ENCODE results near the gene TRIM65.

The TRIM65 gene

GRCh38 chr17:75904749-75905521 lies 8.2 kb upstream of the TRIM65 start, which contains the start of gene MRPL38:
MRPL38 (minus strand) TSS chr17:75904884; CDS start chr17:75904875, 9 bp downstream.
- H3K27ac ChIP-seq (ENCODE audit: low read depth, low read length): peak within 1 kb of the TSS; percentile 64; the same call in 1 of the 2 replicates
- peak within 1 kb of the TSS; percentile 81 for H3K4me3 ChIP-seq (ENCODE audit: low read depth, low read length)
- H3K36me3 ChIP-seq (ENCODE audit: control insufficient read depth, insufficient read depth, low read length): peaks cover 33% of the 10 kb centered on the region
- no peaks in the 10 kb centered on the region for H3K4me1 ChIP-seq (ENCODE audit: control insufficient read depth, insufficient read depth, low read length)
- no peaks in the 10 kb centered on the region for H3K27me3 ChIP-seq (ENCODE audit: control insufficient read depth, insufficient read depth, low read length)
- peak within 1 kb of the TSS; percentile 92 for H3K9ac ChIP-seq (ENCODE audit: low read length)
- H3K9me3 ChIP-seq (ENCODE audit: control insufficient read depth, insufficient read depth, low read depth, low read length): no peaks in the 10 kb centered on the region

DNA sequence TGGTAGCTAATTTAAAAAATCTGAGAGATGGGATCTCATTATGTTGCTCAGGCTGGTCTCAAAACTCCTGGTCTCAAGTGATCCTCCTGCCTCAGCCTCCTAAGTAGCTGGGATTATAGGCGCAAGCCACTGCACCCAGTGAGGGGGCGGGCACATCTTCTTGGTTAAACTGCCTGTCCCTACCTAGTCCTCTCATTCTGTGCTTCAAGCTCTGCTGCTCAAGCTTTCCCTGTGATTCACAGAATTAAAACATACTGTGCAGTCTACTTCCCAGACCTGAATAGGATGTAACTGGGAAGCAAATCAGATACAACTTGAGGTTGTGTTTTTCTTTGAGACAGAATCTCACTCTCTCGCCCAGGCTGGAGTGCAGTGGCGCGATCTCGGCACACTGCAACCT lies 5.7 kb upstream of the TRIM65 start:
- no peaks in the 10 kb centered on the region for H3K27me3 ChIP-seq (ENCODE audit: control insufficient read depth, insufficient read depth, low read length)
- no peak overlapping the region for H3K9ac ChIP-seq (ENCODE audit: low read length)
- H3K36me3 ChIP-seq (ENCODE audit: control insufficient read depth, insufficient read depth, low read length): peaks cover 46% of the 10 kb centered on the region
- H3K4me1 ChIP-seq (ENCODE audit: control insufficient read depth, insufficient read depth, low read length): peaks cover 5% of the 10 kb centered on the region
- H3K27ac ChIP-seq (ENCODE audit: low read depth, low read length): no peak overlapping the region
- H3K9me3 ChIP-seq (ENCODE audit: control insufficient read depth, insufficient read depth, low read depth, low read length): no peaks in the 10 kb centered on the region
- H3K4me3 ChIP-seq (ENCODE audit: low read depth, low read length): no peak overlapping the region

DNA sequence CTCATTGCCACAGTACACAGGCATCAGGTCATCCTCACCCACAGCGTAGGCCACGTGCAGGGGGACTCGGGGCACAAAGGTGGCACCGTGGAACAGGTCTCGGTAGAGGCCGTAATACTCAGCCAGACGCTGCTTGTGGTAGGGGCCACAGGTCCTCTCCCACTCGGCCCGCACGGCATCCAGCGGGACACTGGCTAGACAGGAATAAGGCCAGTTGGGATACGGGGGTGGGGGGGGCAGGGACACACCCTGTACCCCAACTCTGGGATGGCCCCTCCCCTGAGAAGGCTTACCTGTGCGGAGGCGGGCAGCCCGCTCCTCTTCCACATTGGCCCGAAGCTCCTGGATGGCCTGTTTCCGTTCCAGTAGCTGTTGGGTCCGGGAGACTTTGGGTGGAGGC lies 5.0 kb upstream of the TRIM65 start:
- H3K36me3 ChIP-seq (ENCODE audit: control insufficient read depth, insufficient read depth, low read length): peaks cover 46% of the 10 kb centered on the region
- no peak overlapping the region for H3K4me3 ChIP-seq (ENCODE audit: low read depth, low read length)
- no peak overlapping the region for H3K9ac ChIP-seq (ENCODE audit: low read length)

GRCh38 chr17:75900691-75901533 lies 4.2 kb upstream of the TRIM65 start:
- Histone ChIP-seq H3K36me3 (ENCODE audit: control insufficient read depth, insufficient read depth, low read length) (peaks cover 46% of the 10 kb centered on the region), H3K9me3 (ENCODE audit: control insufficient read depth, insufficient read depth, low read depth, low read length) (no peaks in the 10 kb centered on the region), H3K27me3 (ENCODE audit: control insufficient read depth, insufficient read depth, low read length) (no peaks in the 10 kb centered on the region), H3K4me3 (ENCODE audit: low read depth, low read length) (no peak overlapping the region), H3K9ac (ENCODE audit: low read length) (no peak overlapping the region), H3K27ac (ENCODE audit: low read depth, low read length) (no peak overlapping the region), H3K4me1 (ENCODE audit: control insufficient read depth, insufficient read depth, low read length) (peaks cover 10% of the 10 kb centered on the region)

More for the DNA sequence above, 5.0 kb upstream of the TRIM65 start:
- no peaks in the 10 kb centered on the region for H3K9me3 ChIP-seq (ENCODE audit: control insufficient read depth, insufficient read depth, low read depth, low read length)
- H3K27ac ChIP-seq (ENCODE audit: low read depth, low read length): no peak overlapping the region
- peaks cover 10% of the 10 kb centered on the region for H3K4me1 ChIP-seq (ENCODE audit: control insufficient read depth, insufficient read depth, low read length)
- no peaks in the 10 kb centered on the region for H3K27me3 ChIP-seq (ENCODE audit: control insufficient read depth, insufficient read depth, low read length)

DNA sequence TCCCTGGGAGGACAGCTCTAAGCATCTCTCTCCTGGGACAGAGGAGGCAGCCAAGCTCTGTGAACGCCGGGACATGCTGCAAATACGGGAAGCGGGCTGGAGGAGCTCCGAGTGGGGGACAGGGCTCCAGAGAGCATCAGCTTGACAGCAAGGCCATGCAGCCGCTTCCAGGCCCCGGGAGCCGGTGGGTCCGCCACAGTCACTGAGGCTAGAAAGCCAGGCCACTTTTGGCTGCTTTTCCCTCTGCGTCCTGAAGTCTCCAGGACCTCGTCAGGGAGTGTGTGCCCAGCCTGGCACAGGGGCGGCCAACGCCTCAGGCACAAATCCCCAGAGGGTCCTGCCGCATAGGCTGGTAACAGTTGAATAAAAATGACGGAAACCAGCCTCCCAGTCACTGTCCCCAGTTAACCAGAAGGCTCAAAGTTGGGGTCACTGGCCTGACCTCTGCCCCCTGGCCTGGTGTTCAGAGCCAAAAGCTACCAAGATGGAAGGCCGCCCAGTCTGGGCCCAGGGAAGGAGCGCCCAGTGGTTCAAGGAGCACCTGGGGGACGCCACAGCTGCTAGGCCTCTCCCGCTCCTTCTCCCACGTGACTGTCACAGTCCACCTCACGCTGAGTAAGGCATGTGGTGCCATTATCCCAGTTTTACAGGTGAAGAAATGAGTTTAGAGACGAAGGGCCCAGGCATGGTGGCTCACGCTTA lies 3.2 kb upstream of the TRIM65 start:
- Histone ChIP-seq H3K4me3 (ENCODE audit: low read depth, low read length) (no peak overlapping the region), H3K27me3 (ENCODE audit: control insufficient read depth, insufficient read depth, low read length) (no peaks in the 10 kb centered on the region), H3K36me3 (ENCODE audit: control insufficient read depth, insufficient read depth, low read length) (peaks cover 46% of the 10 kb centered on the region), H3K27ac (ENCODE audit: low read depth, low read length) (no peak overlapping the region), H3K4me1 (ENCODE audit: control insufficient read depth, insufficient read depth, low read length) (peaks cover 19% of the 10 kb centered on the region), H3K9me3 (ENCODE audit: control insufficient read depth, insufficient read depth, low read depth, low read length) (no peaks in the 10 kb centered on the region), H3K9ac (ENCODE audit: low read length) (no peak overlapping the region)

GRCh38 chr17:75899353-75899752 lies 2.6 kb upstream of the TRIM65 start:
- Histone ChIP-seq H3K9ac (ENCODE audit: low read length) (no peak overlapping the region), H3K27ac (ENCODE audit: low read depth, low read length) (no peak overlapping the region), H3K4me1 (ENCODE audit: control insufficient read depth, insufficient read depth, low read length) (peaks cover 25% of the 10 kb centered on the region), H3K27me3 (ENCODE audit: control insufficient read depth, insufficient read depth, low read length) (no peaks in the 10 kb centered on the region), H3K9me3 (ENCODE audit: control insufficient read depth, insufficient read depth, low read depth, low read length) (no peaks in the 10 kb centered on the region), H3K4me3 (ENCODE audit: low read depth, low read length) (no peak overlapping the region), H3K36me3 (ENCODE audit: control insufficient read depth, insufficient read depth, low read length) (peaks cover 46% of the 10 kb centered on the region)

- H3K27ac ChIP-seq (ENCODE audit: low read depth, low read length): no peak overlapping the region
- H3K4me3 ChIP-seq (ENCODE audit: low read depth, low read length): no peak overlapping the region
- H3K9me3 ChIP-seq (ENCODE audit: control insufficient read depth, insufficient read depth, low read depth, low read length): no peaks in the 10 kb centered on the region
- H3K27me3 ChIP-seq (ENCODE audit: control insufficient read depth, insufficient read depth, low read length): no peaks in the 10 kb centered on the region
- peaks cover 46% of the 10 kb centered on the region for H3K36me3 ChIP-seq (ENCODE audit: control insufficient read depth, insufficient read depth, low read length)
- H3K4me1 ChIP-seq (ENCODE audit: control insufficient read depth, insufficient read depth, low read length): peaks cover 30% of the 10 kb centered on the region
- H3K9ac ChIP-seq (ENCODE audit: low read length): no peak overlapping the region
Observed at GRCh38 chr17:75898791-75899190, 2.0 kb upstream of the TRIM65 start.

GRCh38 chr17:75898065-75898464 lies 1.3 kb upstream of the TRIM65 start:
- Histone ChIP-seq H3K36me3 (ENCODE audit: control insufficient read depth, insufficient read depth, low read length) (peaks cover 46% of the 10 kb centered on the region), H3K27ac (ENCODE audit: low read depth, low read length) (no peak overlapping the region), H3K4me3 (ENCODE audit: low read depth, low read length) (no peak overlapping the region), H3K4me1 (ENCODE audit: control insufficient read depth, insufficient read depth, low read length) (peaks cover 32% of the 10 kb centered on the region), H3K27me3 (ENCODE audit: control insufficient read depth, insufficient read depth, low read length) (no peaks in the 10 kb centered on the region), H3K9me3 (ENCODE audit: control insufficient read depth, insufficient read depth, low read depth, low read length) (no peaks in the 10 kb centered on the region), H3K9ac (ENCODE audit: low read length) (peak overlapping the region; percentile 54)

DNA sequence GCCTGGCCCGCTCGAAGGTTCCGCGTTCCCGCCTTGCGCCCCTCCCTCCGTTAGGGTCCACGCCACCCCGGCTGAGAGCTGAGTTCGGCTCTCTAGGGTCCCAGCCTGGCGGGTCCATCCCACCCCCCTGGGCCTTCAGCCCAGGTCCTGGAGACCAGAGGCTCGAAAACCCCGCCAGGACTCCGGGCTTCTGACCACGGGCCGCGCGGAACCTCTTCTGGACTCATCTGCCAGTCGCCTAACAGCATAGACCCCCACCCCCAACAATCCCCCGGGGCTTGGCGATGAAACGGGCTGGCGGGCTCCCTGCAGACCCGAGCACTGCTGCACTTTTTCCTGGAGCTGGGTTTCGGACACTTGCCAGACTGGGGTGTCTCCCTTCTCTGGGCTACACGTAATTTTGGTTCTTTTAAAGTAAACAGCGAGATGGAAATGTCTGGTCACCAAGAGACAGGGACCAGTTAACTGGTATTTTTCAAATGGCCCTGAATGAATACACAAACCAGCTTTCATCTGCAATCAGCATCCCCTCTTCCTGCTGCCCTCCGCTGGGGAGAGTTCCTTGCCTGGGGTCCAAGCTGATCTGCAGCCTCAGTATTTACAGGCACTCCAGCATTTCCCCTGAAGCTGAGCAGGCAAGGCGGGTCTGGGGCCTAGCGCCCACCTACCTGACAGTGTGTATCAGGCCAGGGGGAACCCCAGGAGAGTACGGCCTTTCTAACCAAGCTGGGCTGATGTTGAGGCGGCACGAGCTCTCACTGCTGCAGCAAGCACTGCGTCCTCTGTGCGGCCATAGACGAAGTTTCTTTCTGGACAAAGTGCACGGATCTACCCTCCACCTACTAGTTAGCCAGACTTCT lies 639 bp upstream of the TRIM65 start:
- Histone ChIP-seq H3K9ac (ENCODE audit: low read length) (peak overlapping the region; percentile 54), H3K36me3 (ENCODE audit: control insufficient read depth, insufficient read depth, low read length) (peaks cover 44% of the 10 kb centered on the region), H3K9me3 (ENCODE audit: control insufficient read depth, insufficient read depth, low read depth, low read length) (no peaks in the 10 kb centered on the region), H3K27me3 (ENCODE audit: control insufficient read depth, insufficient read depth, low read length) (no peaks in the 10 kb centered on the region), H3K27ac (ENCODE audit: low read depth, low read length) (peak overlapping the region; percentile 1; the same call in 1 of the 2 replicates), H3K4me1 (ENCODE audit: control insufficient read depth, insufficient read depth, low read length) (peaks cover 32% of the 10 kb centered on the region), H3K4me3 (ENCODE audit: low read depth, low read length) (peak overlapping the region; percentile 83)

All from HUES6 (cell line).